ENCODE data around the gene PHOX2B.

Gene PHOX2B

DNA sequence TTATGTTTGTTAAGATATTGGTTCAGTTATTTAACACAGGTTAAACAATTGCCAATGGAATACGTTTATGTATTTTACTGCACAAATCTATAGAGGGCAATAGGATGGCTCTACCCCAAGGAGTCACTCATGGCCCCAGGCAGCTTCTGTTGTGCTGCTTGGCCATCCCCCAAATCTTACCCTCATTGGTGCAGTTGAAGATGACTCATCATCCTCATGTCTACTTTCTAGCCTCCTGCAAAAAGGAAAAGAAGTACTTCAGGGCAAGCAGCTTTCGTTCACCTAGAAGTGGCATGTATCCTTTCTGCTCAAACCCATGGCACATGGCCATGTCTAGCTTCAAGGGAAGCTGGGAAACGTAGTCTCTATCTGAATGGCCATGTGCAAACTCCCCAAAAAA, 14.2 kb downstream of the PHOX2B start:
- H3K36me3 ChIP-seq (ENCODE audit: control insufficient read depth in 1 of 2, insufficient read depth in 2 of 2, low read length in 2 of 2) = no peaks in the 10 kb centered on the region
- H3K4me3 ChIP-seq (ENCODE audit: low read depth in 1 of 2, low read length in 2 of 2) = no peak overlapping the region
- no peaks in the 10 kb centered on the region for H3K9me3 ChIP-seq (ENCODE audit: control insufficient read depth in 1 of 2, low read length in 2 of 2)
- H3K4me1 ChIP-seq (ENCODE audit: control insufficient read depth in 1 of 2, insufficient read depth in 2 of 2, low read length in 2 of 2) = no peaks in the 10 kb centered on the region
- no peaks in the 10 kb centered on the region for H3K27me3 ChIP-seq (ENCODE audit: control insufficient read depth in 1 of 2, insufficient read depth in 2 of 2, low read length in 2 of 2)
- no peak overlapping the region for H3K27ac ChIP-seq (ENCODE audit: low read depth, low read length)
- H3K9ac ChIP-seq (ENCODE audit: low read depth in 1 of 2, low read length in 2 of 2) = no peak overlapping the region

GRCh38 chr4:41731569-41732126, 16.9 kb downstream of the PHOX2B start:
- Histone ChIP-seq H3K9ac (ENCODE audit: low read depth in 1 of 2, low read length in 2 of 2) (no peak overlapping the region), H3K4me3 (ENCODE audit: low read depth in 1 of 2, low read length in 2 of 2) (no peak overlapping the region), H3K27ac (ENCODE audit: low read depth, low read length) (no peak overlapping the region), H3K4me1 (ENCODE audit: control insufficient read depth in 1 of 2, insufficient read depth in 2 of 2, low read length in 2 of 2) (no peaks in the 10 kb centered on the region), H3K36me3 (ENCODE audit: control insufficient read depth in 1 of 2, insufficient read depth in 2 of 2, low read length in 2 of 2) (no peaks in the 10 kb centered on the region), H3K9me3 (ENCODE audit: control insufficient read depth in 1 of 2, low read length in 2 of 2) (no peaks in the 10 kb centered on the region), H3K27me3 (ENCODE audit: control insufficient read depth in 1 of 2, insufficient read depth in 2 of 2, low read length in 2 of 2) (no peaks in the 10 kb centered on the region)

- Histone ChIP-seq H3K27ac (ENCODE audit: low read depth, low read length) (no peak overlapping the region), H3K9ac (ENCODE audit: low read depth in 1 of 2, low read length in 2 of 2) (no peak overlapping the region), H3K4me1 (ENCODE audit: control insufficient read depth in 1 of 2, insufficient read depth in 2 of 2, low read length in 2 of 2) (no peaks in the 10 kb centered on the region), H3K4me3 (ENCODE audit: low read depth in 1 of 2, low read length in 2 of 2) (no peak overlapping the region), H3K27me3 (ENCODE audit: control insufficient read depth in 1 of 2, insufficient read depth in 2 of 2, low read length in 2 of 2) (no peaks in the 10 kb centered on the region), H3K9me3 (ENCODE audit: control insufficient read depth in 1 of 2, low read length in 2 of 2) (peaks cover 0 to 6% of the 10 kb centered on the region in 2 donors), H3K36me3 (ENCODE audit: control insufficient read depth in 1 of 2, insufficient read depth in 2 of 2, low read length in 2 of 2) (no peaks in the 10 kb centered on the region)
Measured at GRCh38 chr4:41728573-41728913, 20.0 kb downstream of the PHOX2B start.

- Histone ChIP-seq H3K4me3 (ENCODE audit: low read depth in 1 of 2, low read length in 2 of 2) (no peak overlapping the region), H3K4me1 (ENCODE audit: control insufficient read depth in 1 of 2, insufficient read depth in 2 of 2, low read length in 2 of 2) (no peaks in the 10 kb centered on the region), H3K27me3 (ENCODE audit: control insufficient read depth in 1 of 2, insufficient read depth in 2 of 2, low read length in 2 of 2) (no peaks in the 10 kb centered on the region), H3K9ac (ENCODE audit: low read depth in 1 of 2, low read length in 2 of 2) (no peak overlapping the region), H3K36me3 (ENCODE audit: control insufficient read depth in 1 of 2, insufficient read depth in 2 of 2, low read length in 2 of 2) (no peaks in the 10 kb centered on the region), H3K27ac (ENCODE audit: low read depth, low read length) (no peak overlapping the region), H3K9me3 (ENCODE audit: control insufficient read depth in 1 of 2, low read length in 2 of 2) (peaks cover 0 to 6% of the 10 kb centered on the region in 2 donors)
Measured at GRCh38 chr4:41727861-41728572, 20.5 kb downstream of the PHOX2B start.

- Histone ChIP-seq H3K9me3 (ENCODE audit: control insufficient read depth in 1 of 2, low read length in 2 of 2) (peaks cover 0 to 6% of the 10 kb centered on the region in 2 donors), H3K9ac (ENCODE audit: low read depth in 1 of 2, low read length in 2 of 2) (no peak overlapping the region), H3K4me1 (ENCODE audit: control insufficient read depth in 1 of 2, insufficient read depth in 2 of 2, low read length in 2 of 2) (no peaks in the 10 kb centered on the region), H3K27me3 (ENCODE audit: control insufficient read depth in 1 of 2, insufficient read depth in 2 of 2, low read length in 2 of 2) (no peaks in the 10 kb centered on the region), H3K36me3 (ENCODE audit: control insufficient read depth in 1 of 2, insufficient read depth in 2 of 2, low read length in 2 of 2) (no peaks in the 10 kb centered on the region), H3K4me3 (ENCODE audit: low read depth in 1 of 2, low read length in 2 of 2) (no peak overlapping the region), H3K27ac (ENCODE audit: low read depth, low read length) (no peak overlapping the region)
Measured at GRCh38 chr4:41725254-41725653, 23.3 kb downstream of the PHOX2B start.

DNA sequence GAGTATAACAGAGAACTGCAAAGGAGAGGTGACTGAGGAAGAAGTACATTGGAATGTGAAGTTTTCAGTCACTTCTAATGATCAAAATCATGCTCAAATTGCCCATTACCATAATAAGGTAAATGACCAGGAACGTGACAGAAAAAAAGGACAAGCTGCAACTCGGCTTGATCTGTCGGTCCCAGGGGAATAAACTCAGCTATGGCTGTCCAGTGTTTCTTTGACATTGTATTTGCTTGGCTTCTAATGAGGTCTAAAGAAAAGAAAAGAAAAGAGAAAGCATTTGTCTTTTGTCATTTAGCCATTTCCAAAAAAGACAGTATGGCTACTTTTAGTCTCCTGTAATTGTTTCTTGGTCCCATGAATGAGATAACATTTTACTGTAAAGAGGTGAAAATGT, 25.2 kb downstream of the PHOX2B start:
- Histone ChIP-seq H3K9ac (ENCODE audit: low read depth in 1 of 2, low read length in 2 of 2) (no peak overlapping the region), H3K36me3 (ENCODE audit: control insufficient read depth in 1 of 2, insufficient read depth in 2 of 2, low read length in 2 of 2) (no peaks in the 10 kb centered on the region), H3K27me3 (ENCODE audit: control insufficient read depth in 1 of 2, insufficient read depth in 2 of 2, low read length in 2 of 2) (no peaks in the 10 kb centered on the region), H3K9me3 (ENCODE audit: control insufficient read depth in 1 of 2, low read length in 2 of 2) (peaks cover 0 to 6% of the 10 kb centered on the region in 2 donors), H3K27ac (ENCODE audit: low read depth, low read length) (no peak overlapping the region), H3K4me1 (ENCODE audit: control insufficient read depth in 1 of 2, insufficient read depth in 2 of 2, low read length in 2 of 2) (no peaks in the 10 kb centered on the region), H3K4me3 (ENCODE audit: low read depth in 1 of 2, low read length in 2 of 2) (no peak overlapping the region)

- Histone ChIP-seq H3K27me3 (ENCODE audit: control insufficient read depth in 1 of 2, insufficient read depth in 2 of 2, low read length in 2 of 2) (no peaks in the 10 kb centered on the region), H3K36me3 (ENCODE audit: control insufficient read depth in 1 of 2, insufficient read depth in 2 of 2, low read length in 2 of 2) (no peaks in the 10 kb centered on the region)
Measured at GRCh38 chr4:41722181-41722580, 26.3 kb downstream of the PHOX2B start.

DNA sequence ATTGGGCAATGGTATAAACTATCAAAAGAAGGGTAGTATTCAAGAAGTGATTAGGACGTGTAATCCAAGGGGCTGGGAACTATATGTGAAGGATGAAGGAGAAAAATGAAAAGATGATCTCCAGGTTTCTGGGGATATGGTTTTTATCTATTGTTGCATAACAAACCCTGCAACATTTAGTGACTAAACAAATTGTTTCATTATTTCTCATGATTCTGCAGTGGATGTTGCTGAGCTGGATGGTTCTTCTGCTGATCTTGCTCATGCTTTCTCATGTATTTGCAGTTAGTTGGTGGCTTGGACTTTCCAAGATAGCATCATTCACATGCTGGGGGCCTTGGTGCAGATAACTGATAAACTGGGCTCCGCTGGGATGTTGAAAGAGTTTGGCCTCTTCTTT, 29.1 kb downstream of the PHOX2B start:
- Histone ChIP-seq H3K27ac (ENCODE audit: low read depth, low read length) (no peak overlapping the region), H3K4me1 (ENCODE audit: control insufficient read depth in 1 of 2, insufficient read depth in 2 of 2, low read length in 2 of 2) (no peaks in the 10 kb centered on the region), H3K9ac (ENCODE audit: low read depth in 1 of 2, low read length in 2 of 2) (no peak overlapping the region), H3K27me3 (ENCODE audit: control insufficient read depth in 1 of 2, insufficient read depth in 2 of 2, low read length in 2 of 2) (no peaks in the 10 kb centered on the region), H3K9me3 (ENCODE audit: control insufficient read depth in 1 of 2, low read length in 2 of 2) (no peaks in the 10 kb centered on the region), H3K36me3 (ENCODE audit: control insufficient read depth in 1 of 2, insufficient read depth in 2 of 2, low read length in 2 of 2) (no peaks in the 10 kb centered on the region), H3K4me3 (ENCODE audit: low read depth in 1 of 2, low read length in 2 of 2) (no peak overlapping the region)

More at GRCh38 chr4:41722181-41722580, 26.3 kb downstream of the PHOX2B start:
- peaks cover 0 to 6% of the 10 kb centered on the region in 2 donors for H3K9me3 ChIP-seq (ENCODE audit: control insufficient read depth in 1 of 2, low read length in 2 of 2)
- no peak overlapping the region for H3K4me3 ChIP-seq (ENCODE audit: low read depth in 1 of 2, low read length in 2 of 2)
- no peak overlapping the region for H3K9ac ChIP-seq (ENCODE audit: low read depth in 1 of 2, low read length in 2 of 2)
- no peak overlapping the region for H3K27ac ChIP-seq (ENCODE audit: low read depth, low read length)
- no peaks in the 10 kb centered on the region for H3K4me1 ChIP-seq (ENCODE audit: control insufficient read depth in 1 of 2, insufficient read depth in 2 of 2, low read length in 2 of 2)

GRCh38 chr4:41718907-41719306, 29.6 kb downstream of the PHOX2B start:
- no peak overlapping the region for H3K4me3 ChIP-seq (ENCODE audit: low read depth in 1 of 2, low read length in 2 of 2)
- H3K27me3 ChIP-seq (ENCODE audit: control insufficient read depth in 1 of 2, insufficient read depth in 2 of 2, low read length in 2 of 2) = no peaks in the 10 kb centered on the region
- no peaks in the 10 kb centered on the region for H3K36me3 ChIP-seq (ENCODE audit: control insufficient read depth in 1 of 2, insufficient read depth in 2 of 2, low read length in 2 of 2)
- no peaks in the 10 kb centered on the region for H3K4me1 ChIP-seq (ENCODE audit: control insufficient read depth in 1 of 2, insufficient read depth in 2 of 2, low read length in 2 of 2)
- no peak overlapping the region for H3K27ac ChIP-seq (ENCODE audit: low read depth, low read length)
- no peak overlapping the region for H3K9ac ChIP-seq (ENCODE audit: low read depth in 1 of 2, low read length in 2 of 2)
- H3K9me3 ChIP-seq (ENCODE audit: control insufficient read depth in 1 of 2, low read length in 2 of 2) = no peaks in the 10 kb centered on the region

DNA sequence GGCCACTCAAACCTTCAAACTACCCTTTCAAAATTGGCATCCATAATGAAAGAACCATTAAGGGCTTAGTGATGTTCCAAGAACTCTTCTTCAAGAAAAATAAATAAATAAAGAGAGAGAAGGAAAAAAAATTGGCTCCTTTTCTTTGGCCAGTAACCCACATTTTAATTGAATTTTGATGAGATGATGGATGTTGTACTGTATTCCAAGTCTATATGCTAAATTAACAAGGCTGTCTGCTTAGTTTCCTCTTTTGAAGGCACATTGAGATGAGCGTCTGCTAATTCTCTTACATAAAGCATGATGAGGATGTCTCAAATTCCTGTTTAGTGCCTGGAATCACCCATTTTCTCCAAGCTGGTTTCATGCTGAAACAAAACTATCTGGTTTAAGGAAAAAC, 33.4 kb downstream of the PHOX2B start:
- Histone ChIP-seq H3K36me3 (ENCODE audit: control insufficient read depth in 1 of 2, insufficient read depth in 2 of 2, low read length in 2 of 2) (no peaks in the 10 kb centered on the region), H3K4me1 (ENCODE audit: control insufficient read depth in 1 of 2, insufficient read depth in 2 of 2, low read length in 2 of 2) (no peaks in the 10 kb centered on the region), H3K4me3 (ENCODE audit: low read depth in 1 of 2, low read length in 2 of 2) (no peak overlapping the region), H3K9me3 (ENCODE audit: control insufficient read depth in 1 of 2, low read length in 2 of 2) (no peaks in the 10 kb centered on the region), H3K9ac (ENCODE audit: low read depth in 1 of 2, low read length in 2 of 2) (no peak overlapping the region), H3K27ac (ENCODE audit: low read depth, low read length) (no peak overlapping the region), H3K27me3 (ENCODE audit: control insufficient read depth in 1 of 2, insufficient read depth in 2 of 2, low read length in 2 of 2) (no peaks in the 10 kb centered on the region)

Data from duodenal mucosa (tissue), 2 donors.